A549 (cell line): Measurements from ENCODE around the gene PRKCE. TPM values are rescaled to one million over a fixed set of nuclear protein-coding genes. Genes with fewer than 3 reads are reported as not detected.

Experiments used
- ATAC-seq, 2 experiments: fragments of 200-7000 bp in 1 of 2; fragments of >200 bp in 1 of 2; cut with Nextera tagmentation in 1 of 2; cut with Tn5 transposase in 1 of 2; 3 replicates each; pipeline versions ENCODE4 v1.8.0 to v1.9.1; 2018 to 2020; ENCODE audit warnings: mild to moderate bottlenecking in 1 of 2, moderate library complexity in 1 of 2
- CTCF ChIA-PET: fragments of 300-600 bp; sonication (Branson Sonifier 250); formaldehyde crosslinking; extraction: SDS; loops from one replicate; lab custom pipeline; 2021; ENCODE audit warnings: antibody characterized with exemption, inconsistent platforms; lab: Yijun Ruan, JAX
- POLR2A ChIA-PET: fragments of 350-600 bp; formaldehyde crosslinking; extraction: SDS; loops from one replicate; lab custom pipeline; 2021; ENCODE audit warnings: antibody characterized with exemption, inconsistent platforms; lab: Yijun Ruan, JAX
- DNase-seq, 2 experiments: peaks; one replicate each; pipeline versions ENCODE4 v3.0.0 to v3.0.0-alpha.2; 2011 to 2016; ENCODE audit warnings: low read depth in 1 of 2, low spot score in 1 of 2
- FAIRE-seq: peaks from 2 replicates; lab custom pipeline; 2011; peaks lifted over from hg19 to GRCh38; lab: Jason Lieb, UNC
- H3K27ac ChIP-seq, 2 experiments: fragments of >200 bp; sonication (Bioruptor Twin); formaldehyde crosslinking; 3 replicates each; pipeline ENCODE4 v1.5.1; 2016 to 2017
- H3K4me1 ChIP-seq: fragments of >200 bp; sonication (Bioruptor Twin); formaldehyde crosslinking; 3 replicates; pipeline ENCODE4 v1.6.1; 2016
- H3K4me2 ChIP-seq: fragments of >200 bp; sonication (Bioruptor Twin); formaldehyde crosslinking; 3 replicates; pipeline ENCODE4 v1.6.1; 2016
- H3K4me3 ChIP-seq: fragments of >200 bp; sonication (Bioruptor Twin); formaldehyde crosslinking; 3 replicates; pipeline ENCODE4 v1.5.1; 2016
- H3K9me3 ChIP-seq: fragments of >200 bp; sonication (Bioruptor Twin); formaldehyde crosslinking; 3 replicates; pipeline ENCODE4 v1.6.1; 2016
- ATOH8 ChIP-seq: fragments of 250-450 bp; sonication (Bioruptor Pico); IDR thresholded peaks from 2 replicates; pipeline ENCODE4 v1.5.0; 2020; ENCODE audit warnings: low read depth, mild to moderate bottlenecking, moderate library complexity
- BHLHE40 ChIP-seq: IDR thresholded peaks from 2 replicates; pipeline ENCODE4 v1.6.1; 2012; ENCODE audit warnings: low read depth, low read length, inconsistent platforms
- CHD4 ChIP-seq: fragments of 200-600 bp; sonication (generic); IDR thresholded peaks from 2 replicates; pipeline ENCODE4 v1.6.1; 2016; ENCODE audit warnings: antibody characterized with exemption, mild to moderate bottlenecking, borderline replicate concordance
- EHF ChIP-seq: fragments of 250-450 bp; sonication (Bioruptor Pico); IDR thresholded peaks from 2 replicates; pipeline ENCODE4 v1.5.0; 2020; ENCODE audit warnings: mild to moderate bottlenecking
- EP300 ChIP-seq, 2 experiments: fragments of >200 bp; sonication (Bioruptor Twin); formaldehyde crosslinking; IDR thresholded peaks; 2 replicates in 1 of 2; 3 replicates in 1 of 2; pipeline ENCODE4 v1.6.1; 2016 to 2017
- HES2 ChIP-seq: fragments of >200 bp; sonication (Bioruptor Twin); formaldehyde crosslinking; IDR thresholded peaks from 2 replicates; pipeline ENCODE4 v1.6.1; 2016
- JUN ChIP-seq, 2 experiments: fragments of >200 bp; sonication (Bioruptor Twin); formaldehyde crosslinking; IDR thresholded peaks; 2 replicates in 1 of 2; 3 replicates in 1 of 2; pipeline ENCODE4 v1.6.1; 2016 to 2017
- KDM5A ChIP-seq: fragments of 200-600 bp; sonication (generic); IDR thresholded peaks from 2 replicates; pipeline ENCODE4 v1.6.1; 2016; ENCODE audit warnings: antibody characterized with exemption, mild to moderate bottlenecking
- MAFK ChIP-seq: fragments of 450-650 bp; IDR thresholded peaks from 2 replicates; pipeline ENCODE4 v1.6.1; 2014; ENCODE audit not compliant: partially characterized antibody
- MYC ChIP-seq: IDR thresholded peaks from 2 replicates; pipeline ENCODE4 v1.6.1; 2012; ENCODE audit warnings: mild to moderate bottlenecking, inconsistent platforms, low read length, improper control_type of control experiment, borderline replicate concordance
- NPAS2 ChIP-seq: fragments of 250-450 bp; sonication (Bioruptor Pico); IDR thresholded peaks from 2 replicates; pipeline ENCODE4 v1.8.0; 2022; ENCODE audit warnings: mild to moderate bottlenecking, moderate library complexity, borderline replicate concordance
- POLR2A ChIP-seq: IDR thresholded peaks from 2 replicates; pipeline ENCODE4 v1.6.1; 2012; ENCODE audit warnings: mild to moderate bottlenecking, low read length
- POLR2AphosphoS2 ChIP-seq: conservative IDR thresholded peaks from 2 replicates; pipeline ENCODE4 v1.6.1; 2012; ENCODE audit warnings: low read length, improper control_type of control experiment, inconsistent platforms
- RAD21 ChIP-seq, 2 experiments: fragments of >200 bp in 1 of 2; sonication (Bioruptor Twin) in 1 of 2; formaldehyde crosslinking in 1 of 2; IDR thresholded peaks in 1 of 2; conservative IDR thresholded peaks in 1 of 2; 2 replicates in 1 of 2; 3 replicates in 1 of 2; pipeline ENCODE4 v1.6.1; 2012 to 2018; ENCODE audit warnings: inconsistent platforms in 1 of 2
- REST ChIP-seq: fragments of 200-600 bp; sonication (generic); IDR thresholded peaks from 2 replicates; pipeline ENCODE4 v1.6.1; 2016; ENCODE audit warnings: antibody characterized with exemption, mild to moderate bottlenecking, moderate library complexity
- SMC3 ChIP-seq: fragments of >200 bp; sonication (Bioruptor Twin); formaldehyde crosslinking; IDR thresholded peaks from 3 replicates; pipeline ENCODE4 v1.6.1; 2018; ENCODE audit warnings: inconsistent platforms
- SREBF2 ChIP-seq: fragments of 450-650 bp; IDR thresholded peaks from 2 replicates; pipeline ENCODE4 v1.6.1; 2014; ENCODE audit warnings: mild to moderate bottlenecking, moderate library complexity
- ZC3H11A ChIP-seq: fragments of 450-650 bp; IDR thresholded peaks from 2 replicates; pipeline ENCODE4 v1.6.1; 2014; ENCODE audit warnings: antibody characterized with exemption, mild to moderate bottlenecking
- WGBS: methylation state at CpG from one replicate; pipeline ENCODE4 v1.1.6; 2017; ENCODE audit errors: missing lambda C conversion rate; 5-methylcytosine and 5-hydroxymethylcytosine counted together
- polyA plus RNA-seq, 4 experiments: library from polyadenylated mRNA; depleted of rRNA in 3 of 4; stranded (reverse); fragments of >200 nt; fragmentation: RNase III in 1 of 4; extraction: RNeasy Plus Mini Kit Qiagen cat#74134 plus additional on column Dnase treatment in 1 of 4; gene quantifications; 2 replicates in 3 of 4; 3 replicates in 1 of 4; pipeline ENCODE4 v1.2.3, GENCODE V29; 2011 to 2017

PRKCE gene
- polyA plus RNA-seq, 2 of the 4 experiments (the other 2 are of a cell fraction): 11.5 to 12.0 TPM

- no peaks in the 10 kb centered on the region for H3K4me1 ChIP-seq
- H3K27ac ChIP-seq: no peak overlapping the region
- no peak overlapping the region for H3K4me2 ChIP-seq
- FAIRE-seq (no peak), ATAC-seq (no peak), DNase-seq (no peak)
- no peaks in the 10 kb centered on the region for H3K9me3 ChIP-seq
- POLR2A ChIA-PET: no interaction called here
- no peak overlapping the region for H3K4me3 ChIP-seq
- CTCF ChIA-PET: interaction anchor here (0.7 kb wide), 1 partner anchor 1034 kb away, joined by 4 read pairs; no protein-coding TSS in a partner anchor
- TF ChIP-seq REST: no peak
- TF ChIP-seq KDM5A: no peak
- no peak for TF ChIP-seq POLR2A
- TF ChIP-seq ZC3H11A: no peak
- TF ChIP-seq MAFK: no peak
- no peak for TF ChIP-seq SREBF2
- no peak for TF ChIP-seq MYC
- TF ChIP-seq BHLHE40: no peak
- 75% methylated on average over 4 of the region's 4 CpGs for WGBS
These were observed 74.7 kb downstream of the PRKCE start for GRCh38 chr2:45726188-45726587.

GRCh38 chr2:45728458-45728942 lies 77.0 kb downstream of the PRKCE start:
- 89% methylated on average over 4 of the region's 4 CpGs for WGBS
- TF ChIP-seq RAD21 (conservative IDR thresholded peaks at IDR 0.05 in 1 of 2, IDR thresholded peaks at IDR 0.05 in 1 of 2) (no peak), MAFK (no peak), JUN (IDR thresholded peaks at IDR 0.05) (no peak), CHD4 (no peak), EHF (CRISPR knock-in tag) (no peak), SMC3 (no peak), ATOH8 (CRISPR knock-in tag) (no peak), POLR2AphosphoS2 (no peak), HES2 (no peak), NPAS2 (CRISPR knock-in tag) (no peak), ZC3H11A (no peak), EP300 (IDR thresholded peaks at IDR 0.05) (no peak)
- no peak overlapping the region for H3K4me3 ChIP-seq
- no peak overlapping the region for H3K4me2 ChIP-seq
- ATAC-seq (no peak), DNase-seq (no peak), FAIRE-seq (no peak)
- no peaks in the 10 kb centered on the region for H3K9me3 ChIP-seq
- H3K27ac ChIP-seq: no peak overlapping the region
- H3K4me1 ChIP-seq: no peaks in the 10 kb centered on the region
- CTCF ChIA-PET: interaction anchor here (0.9 to 1.4 kb wide), 5 partner anchors 13 to 208 kb away, joined by 3 to 4 read pairs (median 4); no protein-coding TSS in a partner anchor
- POLR2A ChIA-PET: no interaction called here
